Right lobe of liver (tissue), 4 donors: ENCODE data around the gene FXYD7.

Experiments used
- CTCF ChIP-seq, 4 donors: fragments of 200-600 bp in 3 of 4; fragments of 450-650 bp in 1 of 4; IDR thresholded peaks; one replicate each; pipeline versions ENCODE4 v1.5.1 to v1.8.0; 2016 to 2022; ENCODE audit warnings: antibody characterized with exemption in 4 of 4, mild to moderate bottlenecking in 2 of 4
- POLR2A ChIP-seq: fragments of 450-650 bp; IDR thresholded peaks from one replicate; pipeline ENCODE4 v1.6.1; 2017; ENCODE audit warnings: antibody characterized with exemption, mild to moderate bottlenecking
- donor health status: DM: no; HTN: no; CAD: no.
- donor health status: DM: no; HTN: no; CAD: no.
- donor health status: DM: no; HTN: yes; CAD: no.

GRCh38 chr19:35140962-35141836 lies 1.9 kb upstream of the FXYD7 start:
- TF ChIP-seq CTCF (IDR thresholded peaks at IDR 0.05) (peak; percentile 27 to 52 (median 40)), POLR2A (peak; percentile 39)
